Inflammatory macrophage treated with lipopolysaccharide for 1 hour (primary cell): Measurements from ENCODE around the gene ERAP2.
A peak's percentile ranks its signal among the peaks of the same experiment; 100 is the strongest.

Source experiments
- DNase-seq, 2 donors: peaks; one replicate each; pipeline ENCODE4 v3.0.0-alpha.2; 2020 to 2022

ERAP2 gene

GRCh38 chr5:96934708-96935558 is 58.6 kb downstream of the ERAP2 start:
- DNase-seq: peak; percentile 89 to 92

DNA sequence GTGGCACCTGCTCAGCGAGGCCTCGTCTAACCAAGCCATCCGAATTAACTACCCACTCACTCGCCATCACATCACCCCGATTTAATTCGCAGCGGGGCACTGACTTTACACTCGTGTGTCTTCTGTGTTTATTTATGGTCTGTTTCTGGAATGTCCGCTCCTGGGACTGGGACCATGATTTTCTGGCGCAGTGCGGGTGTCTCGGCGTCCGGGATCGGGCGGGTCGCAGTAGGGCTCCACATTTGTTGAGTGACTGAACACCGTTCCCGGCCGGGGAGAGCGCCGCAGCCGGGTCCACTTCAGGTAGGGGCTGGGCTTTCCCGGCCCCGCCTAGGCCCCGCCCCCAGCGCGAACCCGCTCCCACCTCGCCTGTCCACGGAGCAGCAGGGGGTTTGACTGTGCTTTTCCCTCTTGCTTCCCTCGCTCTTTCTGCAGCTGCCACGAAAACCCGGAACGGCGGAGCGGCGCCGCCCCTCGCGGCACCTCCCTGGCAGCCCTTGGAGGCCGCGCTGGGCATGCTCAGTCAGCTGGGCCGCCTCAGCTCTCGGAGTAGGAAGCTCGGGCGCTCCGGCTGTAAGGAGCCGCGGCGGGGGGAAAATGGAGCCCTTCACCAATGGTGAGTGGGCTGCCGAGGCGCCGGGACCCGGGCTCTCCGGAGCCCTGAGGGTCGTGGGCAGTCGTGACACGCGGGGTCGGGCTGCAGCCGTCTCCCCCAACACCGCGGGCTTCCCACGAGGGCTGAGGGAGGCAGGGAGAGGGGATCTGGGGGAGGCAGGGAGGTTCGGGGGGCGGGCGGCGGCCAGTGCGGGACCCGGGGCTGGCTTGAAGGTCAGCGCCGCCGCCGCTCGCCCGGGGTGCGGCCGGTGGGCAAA is 59.5 kb downstream of the ERAP2 start, which contains the start of gene LNPEP:
LNPEP (plus strand) TSS at position 522 of the 872 bp plus-strand sequence; CDS start at position 598, 76 bp downstream.
- peak; percentile 93 to 96 for DNase-seq

DNA sequence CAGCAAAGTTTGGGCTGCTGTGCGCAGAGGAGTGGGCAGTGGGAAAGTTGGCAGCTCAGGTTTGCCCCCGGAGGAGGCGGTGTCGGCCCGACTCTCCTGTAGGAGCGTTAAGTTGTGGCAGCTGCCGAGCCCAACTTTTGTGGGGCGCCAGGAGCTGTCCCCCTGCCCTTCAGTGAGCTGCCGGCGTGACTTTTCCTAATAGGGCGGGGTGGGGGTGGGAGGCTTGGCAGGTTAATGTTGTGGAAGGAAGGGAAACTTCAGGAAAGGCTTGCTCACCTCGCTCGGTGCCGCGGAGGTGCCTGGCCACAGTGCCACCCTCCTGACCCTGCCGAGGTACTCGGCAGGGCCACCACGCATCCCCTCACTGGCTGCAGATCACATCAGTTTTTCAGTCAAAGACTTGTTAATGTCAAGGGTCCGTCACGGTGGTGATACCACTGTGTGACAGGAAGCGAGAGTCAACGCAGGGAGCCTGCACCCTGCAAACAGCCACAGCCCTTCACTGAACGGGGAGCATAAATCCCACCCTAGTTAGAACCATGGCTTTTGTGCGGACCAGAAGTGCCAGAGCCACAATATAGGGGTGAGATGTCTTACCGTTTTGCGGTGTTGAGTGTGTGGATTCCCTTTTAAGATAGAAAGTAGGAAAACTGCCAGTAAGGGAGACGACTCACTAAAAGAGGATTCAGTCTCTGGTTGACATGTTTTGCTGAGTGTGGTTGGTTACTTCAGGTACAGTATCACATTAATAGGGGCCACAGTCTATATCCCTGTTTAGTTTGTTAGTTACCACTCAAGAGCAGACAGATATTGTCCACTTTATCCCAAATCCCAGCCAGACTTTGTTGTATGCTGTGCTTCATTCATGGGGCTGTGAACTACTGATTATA is 60.4 kb downstream of the ERAP2 start:
- peak in 1 of 2 donors; percentile 23 for DNase-seq

DNA sequence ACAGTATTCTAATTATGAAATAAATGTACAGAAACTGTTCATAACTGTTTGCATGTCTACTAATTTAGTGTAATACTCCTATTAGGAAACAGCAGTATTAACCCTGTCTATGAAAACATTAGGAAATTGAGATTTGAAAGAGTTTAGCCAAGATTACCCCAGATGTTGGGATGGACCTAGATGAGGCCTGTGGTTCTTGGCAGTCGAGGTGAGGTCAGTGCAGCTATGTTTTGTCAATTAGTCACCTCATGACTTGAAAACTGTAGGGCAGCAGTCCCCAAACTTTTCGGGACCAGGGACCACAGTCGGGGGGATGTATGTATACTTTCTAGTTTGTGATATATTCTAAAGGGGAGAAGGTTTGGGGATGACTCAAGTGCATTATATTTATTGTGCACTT is 64.3 kb downstream of the ERAP2 start:
- DNase-seq: no peak

DNA sequence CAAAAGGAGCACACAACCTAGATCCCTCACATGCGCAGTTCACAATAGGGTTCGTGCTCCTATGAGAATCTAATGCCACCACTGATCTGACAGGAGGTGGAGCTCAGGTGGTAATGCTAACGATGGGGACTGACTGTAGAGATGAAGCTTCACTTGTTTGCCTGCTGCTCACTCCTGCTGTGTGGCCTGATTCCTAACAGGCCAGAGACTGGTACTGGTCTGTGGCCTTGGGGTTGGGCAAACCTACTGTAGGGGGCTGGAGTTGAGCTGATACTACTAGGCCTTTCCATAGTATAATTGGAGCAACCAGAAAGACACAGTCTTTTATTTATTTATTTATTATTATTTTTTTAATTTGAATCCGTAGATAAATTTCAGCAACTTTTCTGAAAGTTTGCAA is 64.8 kb downstream of the ERAP2 start:
- no peak for DNase-seq

- no peak for DNase-seq
Observed at GRCh38 chr5:96942078-96942477, 65.8 kb downstream of the ERAP2 start.

DNA sequence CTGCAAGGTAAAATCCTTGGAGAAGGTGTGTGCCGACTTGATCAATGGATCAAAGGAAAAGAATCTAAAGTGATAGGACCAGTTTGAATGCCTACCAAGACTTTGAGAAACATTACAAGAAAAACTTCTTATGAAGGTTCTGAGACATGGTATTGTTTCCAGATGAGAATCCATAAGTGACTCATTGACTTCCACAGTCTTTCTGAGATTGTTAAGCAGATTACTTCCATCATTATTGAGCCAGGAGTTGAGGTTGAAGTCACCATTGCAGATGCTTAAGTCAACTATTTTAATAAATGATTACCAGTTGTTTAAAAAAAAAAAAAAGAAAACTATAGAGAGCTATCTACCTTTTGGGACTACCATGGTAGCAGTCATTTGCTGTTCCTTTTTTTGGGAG is 66.6 kb downstream of the ERAP2 start:
- DNase-seq: no peak

DNA sequence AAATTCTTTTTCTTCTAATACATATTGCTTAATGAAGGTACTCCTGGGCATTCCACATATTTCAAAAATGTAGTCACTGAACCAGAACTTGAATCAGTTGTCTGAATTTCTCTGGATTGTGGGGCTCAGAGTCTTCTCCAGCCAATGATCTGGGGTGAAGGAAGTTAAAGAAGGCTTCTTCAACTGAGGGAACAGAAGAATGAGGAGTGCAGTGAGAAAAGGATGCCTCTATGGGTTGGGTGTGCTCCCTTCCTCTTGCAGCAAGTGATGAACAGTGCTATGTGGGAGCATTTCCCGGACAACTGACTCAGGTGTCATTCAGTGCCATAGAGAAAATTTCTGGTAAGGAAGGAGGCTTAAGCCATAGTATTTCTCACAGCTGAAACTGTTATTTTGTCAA is 67.5 kb downstream of the ERAP2 start:
- no peak for DNase-seq

DNA sequence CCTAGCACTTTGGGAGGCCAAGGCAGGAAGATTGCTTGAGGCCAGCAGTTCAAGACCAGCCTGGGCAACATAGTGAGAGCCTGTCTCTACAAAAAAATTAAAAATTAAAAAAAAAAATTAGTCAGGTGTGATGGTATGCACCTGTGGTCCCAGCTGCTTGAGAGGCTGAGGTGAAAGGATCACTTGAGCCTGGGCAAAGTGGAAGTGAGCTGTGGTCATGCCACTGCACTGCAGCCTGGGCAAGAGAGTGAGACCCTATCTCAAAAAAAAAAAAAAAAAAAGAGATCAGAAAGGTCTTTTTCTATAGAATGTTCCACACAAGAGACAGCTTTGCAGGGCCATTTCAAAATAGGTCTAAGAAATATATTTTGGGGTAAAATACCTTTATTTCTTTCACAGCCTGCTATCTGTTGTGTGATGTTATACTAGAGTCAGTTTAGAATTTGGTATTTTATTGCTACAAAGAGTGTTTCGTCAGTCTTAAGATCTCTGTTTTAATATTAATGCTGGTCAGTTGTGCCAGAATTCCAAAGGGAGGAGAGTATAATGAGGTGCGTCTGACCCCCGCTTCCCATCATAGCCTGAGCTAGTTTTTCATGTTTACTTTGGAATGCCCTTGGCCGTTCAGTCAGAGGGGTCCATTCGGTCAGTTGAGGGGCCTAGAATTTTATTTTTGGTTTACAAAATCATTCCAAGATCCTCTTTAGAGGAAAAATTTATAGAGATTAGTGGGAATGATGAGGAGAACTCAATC is 69.0 kb downstream of the ERAP2 start:
- DNase-seq: no peak

DNA sequence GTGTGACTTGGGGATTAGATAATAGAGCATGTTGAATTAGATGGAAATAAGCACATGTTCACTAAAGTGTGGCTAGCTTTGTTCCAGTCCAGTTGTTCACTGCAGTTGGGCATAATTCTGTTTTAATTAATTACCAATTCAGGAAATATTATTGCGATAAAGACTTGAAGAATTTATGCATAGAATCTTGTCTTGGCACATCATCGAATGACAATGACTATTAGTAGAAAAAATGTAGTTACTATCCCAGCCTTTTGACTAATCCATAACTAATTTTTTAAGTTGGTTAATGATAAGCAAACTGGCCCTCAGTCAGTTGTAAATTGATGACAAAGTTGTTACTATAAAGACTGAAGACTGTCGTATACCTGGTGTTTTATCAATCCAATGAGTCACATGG is 70.1 kb downstream of the ERAP2 start:
- DNase-seq: no peak

DNA sequence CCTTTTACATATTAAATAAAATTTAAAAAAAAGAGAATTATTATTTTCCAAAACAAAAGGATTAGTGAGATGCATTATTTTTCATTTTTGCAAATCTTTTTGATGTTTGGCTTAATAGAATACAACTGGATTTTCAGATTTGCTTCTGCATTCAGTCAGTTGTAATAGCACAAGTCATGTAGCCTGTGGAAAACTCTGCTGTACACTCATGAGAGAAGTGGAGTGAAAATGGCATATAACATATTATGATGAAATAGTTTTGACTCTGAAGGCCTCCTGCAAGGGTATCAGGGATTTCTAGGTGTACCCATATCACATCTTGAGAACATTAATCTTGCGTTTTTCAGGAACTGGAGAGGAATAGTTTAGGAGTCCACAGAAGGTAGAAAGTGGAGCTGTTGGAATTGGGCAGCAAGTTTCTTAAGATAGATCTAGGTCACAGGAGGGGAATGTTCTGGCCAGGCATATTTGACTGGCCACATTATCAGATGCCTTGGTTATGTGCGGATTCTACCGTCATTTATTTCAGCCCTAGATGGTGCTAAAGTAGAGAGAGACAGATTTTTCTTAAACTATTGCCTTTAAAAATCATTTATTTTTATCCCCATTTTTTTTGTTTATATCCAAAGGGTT is 75.9 kb downstream of the ERAP2 start:
- no peak for DNase-seq

DNA sequence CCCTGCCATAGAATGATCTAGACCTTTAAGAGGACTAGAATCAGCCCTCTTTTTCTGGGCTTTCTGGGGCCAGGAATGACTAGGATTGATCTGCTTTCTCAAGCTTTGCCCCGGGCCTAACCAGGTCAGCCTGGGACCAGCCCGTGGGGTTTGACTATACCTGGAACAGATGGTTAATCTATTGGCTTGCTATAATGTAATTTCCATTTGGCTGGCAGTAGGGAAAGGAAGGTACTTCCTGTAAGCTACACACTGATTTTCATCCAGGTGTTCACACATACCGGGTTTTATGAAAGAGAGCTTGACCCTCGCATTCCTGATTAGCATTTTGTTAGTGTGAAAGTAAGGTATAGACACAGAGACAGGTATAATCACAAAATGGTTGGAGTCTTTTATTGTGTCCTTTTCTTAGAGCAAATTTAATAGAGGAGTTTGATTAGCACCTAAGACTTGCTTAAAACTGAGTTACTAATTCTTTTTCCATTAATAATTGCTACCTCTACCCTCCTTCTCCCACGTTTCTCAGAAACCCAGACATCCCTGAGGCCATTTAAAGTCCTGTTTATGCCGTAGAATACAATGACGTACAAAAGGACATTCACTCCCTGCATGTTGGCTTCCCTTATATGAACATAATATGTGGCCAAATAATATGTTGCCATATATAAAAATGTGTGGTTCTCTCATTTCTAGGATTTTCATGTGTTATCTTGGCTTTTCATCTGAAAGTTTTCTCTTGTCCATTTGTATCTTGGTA is 76.9 kb downstream of the ERAP2 start:
- no peak for DNase-seq

DNA sequence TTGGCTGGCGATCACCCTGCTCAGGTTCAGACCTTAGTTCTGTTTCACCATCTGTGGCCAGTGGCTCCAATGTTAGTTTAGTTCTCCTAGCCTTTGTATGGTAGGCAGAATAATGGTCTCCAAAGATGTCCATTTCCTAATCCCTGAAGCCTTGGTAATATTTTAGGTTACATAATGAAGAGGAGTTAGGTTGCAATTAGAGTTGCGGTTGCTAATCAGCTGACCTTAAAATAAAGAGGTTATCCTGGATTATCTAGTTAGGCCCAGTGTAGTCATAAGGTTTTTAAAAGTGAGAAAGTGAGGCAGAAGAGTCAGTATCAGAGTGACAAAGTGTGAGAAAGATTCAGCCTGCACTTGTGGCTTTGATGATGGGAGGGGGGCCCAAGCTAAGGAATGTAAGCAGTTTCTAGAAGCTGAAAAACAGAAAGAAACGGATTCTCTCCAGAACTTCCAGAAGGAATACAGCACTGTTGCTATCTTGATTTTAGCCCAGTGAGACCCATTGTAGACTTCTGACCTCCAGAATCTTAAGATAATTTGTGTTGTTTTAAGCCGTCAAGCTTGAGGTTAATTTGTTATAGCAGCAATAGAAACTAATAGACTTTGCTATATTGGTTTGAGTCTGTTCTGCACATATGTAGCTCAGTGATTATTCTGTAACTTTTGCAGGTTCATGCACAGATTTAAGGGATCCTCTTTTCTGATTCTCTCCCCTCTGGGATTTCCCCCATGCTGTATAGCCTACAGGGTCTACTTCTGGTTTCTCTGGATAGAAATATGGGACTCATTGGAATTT is 81.2 kb downstream of the ERAP2 start:
- DNase-seq: no peak

GRCh38 chr5:96958977-96959376 is 82.7 kb downstream of the ERAP2 start:
- DNase-seq: no peak

DNA sequence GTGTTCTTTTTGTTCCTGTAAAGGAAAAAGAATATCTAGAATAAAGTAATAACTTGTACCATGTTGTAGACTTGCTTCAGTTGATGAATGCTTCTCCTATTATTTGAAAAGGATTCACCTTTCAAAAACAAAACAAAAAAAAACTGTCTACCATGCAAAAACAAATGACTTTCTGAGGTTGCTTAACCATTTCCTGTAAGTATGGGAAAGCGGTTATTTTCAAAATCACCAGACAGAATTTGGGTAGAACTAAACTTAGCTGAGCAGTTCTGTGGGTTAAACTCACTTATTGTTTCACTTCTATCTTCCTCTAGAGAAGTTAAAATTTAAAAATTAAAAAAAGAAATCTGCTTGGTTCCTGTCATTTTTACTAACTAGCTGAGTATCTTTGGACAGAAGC is 84.8 kb downstream of the ERAP2 start:
- peak; percentile 81 to 82 for DNase-seq

DNA sequence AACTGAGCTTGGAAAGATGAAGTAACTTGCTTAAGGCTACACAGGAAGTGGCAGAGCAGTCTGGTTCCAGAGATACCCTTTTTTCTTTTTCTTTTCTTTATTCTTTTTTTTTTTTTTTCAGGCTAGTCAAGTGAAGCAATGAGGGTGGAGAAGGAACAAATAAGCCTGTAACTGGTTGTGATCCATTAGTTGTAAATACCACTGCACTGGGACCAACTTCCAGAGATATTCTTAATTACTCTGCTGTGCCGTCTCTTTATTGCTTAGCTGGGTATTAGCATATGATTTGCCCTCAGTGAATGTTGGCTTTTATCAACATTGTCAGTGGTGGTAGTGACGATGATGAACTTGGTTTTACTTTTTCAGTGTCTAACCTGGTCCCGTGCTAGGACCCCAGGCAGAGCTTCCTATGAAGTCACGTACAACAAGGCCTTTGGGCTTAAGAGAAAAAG is 86.3 kb downstream of the ERAP2 start:
- no peak for DNase-seq

GRCh38 chr5:96963267-96963666 is 87.0 kb downstream of the ERAP2 start:
- peak; percentile 39 to 58 for DNase-seq

GRCh38 chr5:96966801-96967200 is 90.5 kb downstream of the ERAP2 start:
- no peak for DNase-seq

DNA sequence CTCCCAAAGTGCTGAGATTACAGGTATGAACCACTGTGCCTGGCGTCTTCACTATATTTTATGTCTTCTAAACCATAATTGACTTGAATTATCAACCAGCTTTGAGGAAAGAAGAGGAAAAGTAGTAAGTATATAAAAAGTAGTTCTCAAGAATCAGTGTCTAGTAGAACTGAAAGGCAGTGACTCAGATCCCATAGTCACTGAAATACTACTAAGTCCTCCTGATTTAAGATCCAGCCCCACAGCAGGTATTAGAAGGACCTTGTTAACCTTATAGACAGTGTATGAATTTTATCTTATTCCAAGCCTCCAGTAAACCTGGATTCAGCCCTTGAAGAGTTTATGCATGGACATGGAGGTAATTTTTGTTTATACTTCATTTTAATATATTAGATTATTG is 91.1 kb downstream of the ERAP2 start:
- no peak for DNase-seq

DNA sequence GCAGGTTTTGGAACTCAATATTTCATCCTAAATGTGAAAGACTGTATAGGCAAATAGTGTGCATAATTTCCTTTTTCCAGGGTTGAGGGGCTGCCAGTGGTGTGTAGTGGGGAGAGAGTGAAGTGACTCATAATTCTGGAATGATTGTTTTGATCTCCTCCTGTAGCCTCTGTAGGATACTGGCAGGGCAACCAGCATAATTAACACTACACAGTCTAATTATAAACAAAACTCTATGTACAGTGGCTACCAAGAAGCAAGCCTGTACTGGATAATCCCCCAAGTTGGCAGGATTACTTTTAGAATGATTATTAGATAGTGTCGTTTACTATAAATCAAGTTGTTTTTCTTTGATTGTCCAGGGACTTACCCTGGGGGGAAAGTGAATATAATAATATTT is 91.8 kb downstream of the ERAP2 start:
- no peak for DNase-seq
